SK-N-MC (cell line): ENCODE measurements around the gene SPTBN4.

Experiments
- DNase-seq: peaks from one replicate; pipeline ENCODE4 v3.0.0-alpha.2; 2011; ENCODE audit warnings: low read depth, low spot score
- H3K27ac ChIP-seq: fragments of 200-600 bp; sonication (generic); 2 replicates; pipeline ENCODE4 v1.5.1; 2016; ENCODE audit warnings: mixed run types
- H3K36me3 ChIP-seq: fragments of 200-600 bp; sonication (generic); 2 replicates; pipeline ENCODE4 v1.6.1; 2017; ENCODE audit warnings: antibody characterized with exemption, low read length, mixed read lengths; ENCODE audit not compliant: insufficient read depth
- H3K4me3 ChIP-seq: fragments of 200-600 bp; sonication (generic); 2 replicates; pipeline ENCODE4 v1.5.1; 2016
- H3K9ac ChIP-seq: fragments of 200-600 bp; sonication (generic); 2 replicates; pipeline ENCODE4 v1.8.0; 2017; ENCODE audit warnings: mixed run types, mixed read lengths; ENCODE audit not compliant: insufficient read length
- H3K9me3 ChIP-seq: fragments of 200-600 bp; sonication (generic); 2 replicates; pipeline ENCODE4 v1.6.1; 2017; ENCODE audit warnings: low read depth, mild to moderate bottlenecking, antibody characterized with exemption, low read length, moderate library complexity, mixed read lengths
- EZH2 ChIP-seq: fragments of 200-600 bp; sonication (generic); IDR thresholded peaks from one replicate; pipeline ENCODE4 v1.6.1; 2017; ENCODE audit warnings: antibody characterized with exemption
- FOXP2 ChIP-seq: optimal IDR thresholded peaks from 2 replicates; pipeline ENCODE3; 2011; ENCODE audit warnings: mild to moderate bottlenecking, moderate library complexity; ENCODE audit not compliant: insufficient read depth; ENCODE audit errors: extremely low read length, control extremely low read depth
- POLR2AphosphoS5 ChIP-seq: IDR thresholded peaks from 2 replicates; pipeline ENCODE4 v1.6.1; 2012; ENCODE audit warnings: mild to moderate bottlenecking, low read depth, low read length, borderline replicate concordance

The SPTBN4 gene

GRCh38 chr19:40466985-40467734, at the start of gene SPTBN4:
SPTBN4 (plus strand) TSS chr19:40467001; CDS start chr19:40472622, 5,621 bp downstream.
- no peaks in the 10 kb centered on the region for H3K9me3 ChIP-seq
- DNase-seq, result no peak
- H3K4me3 ChIP-seq, result peak within 1 kb of the TSS; percentile 89
- no peaks in the 10 kb centered on the region for H3K36me3 ChIP-seq
- H3K27ac ChIP-seq, result no peak within 1 kb of the TSS
- H3K9ac ChIP-seq, result no peak within 1 kb of the TSS
- TF ChIP-seq EZH2 (no peak), POLR2AphosphoS5 (no peak), FOXP2 (no peak)

- Histone ChIP-seq H3K36me3 (peaks cover 2% of the 10 kb centered on the region; the same call in 1 of the 2 replicates), H3K4me3 (no peak overlapping the region), H3K27ac (no peak overlapping the region), H3K9me3 (no peaks in the 10 kb centered on the region), H3K9ac (no peak overlapping the region)
- DNase-seq, result no peak
- TF ChIP-seq EZH2 (no peak), POLR2AphosphoS5 (no peak), FOXP2 (no peak)
Observed at GRCh38 chr19:40417643-40417981, 49.2 kb upstream of the SPTBN4 start.

GRCh38 chr19:40418040-40418439, 48.8 kb upstream of the SPTBN4 start:
- Histone ChIP-seq H3K4me3 (no peak overlapping the region), H3K27ac (peak overlapping the region; percentile 3; the same call in 1 of the 2 replicates), H3K36me3 (peaks cover 6% of the 10 kb centered on the region; the same call in 1 of the 2 replicates), H3K9me3 (no peaks in the 10 kb centered on the region), H3K9ac (no peak overlapping the region)
- no peak for DNase-seq
- TF ChIP-seq FOXP2 (no peak), EZH2 (no peak), POLR2AphosphoS5 (no peak)

GRCh38 chr19:40419066-40419612, 47.7 kb upstream of the SPTBN4 start:
- H3K36me3 ChIP-seq, result peaks cover 6% of the 10 kb centered on the region; the same call in 1 of the 2 replicates
- H3K4me3 ChIP-seq, result no peak overlapping the region
- H3K27ac ChIP-seq, result no peak overlapping the region
- no peak overlapping the region for H3K9ac ChIP-seq
- no peaks in the 10 kb centered on the region for H3K9me3 ChIP-seq
- TF ChIP-seq FOXP2, result no peak
- TF ChIP-seq POLR2AphosphoS5, result no peak
- no peak for TF ChIP-seq EZH2
- DNase-seq, result no peak

GRCh38 chr19:40419780-40420179, 47.0 kb upstream of the SPTBN4 start:
- DNase-seq, result no peak
- no peak for TF ChIP-seq EZH2
- no peak for TF ChIP-seq POLR2AphosphoS5
- TF ChIP-seq FOXP2, result no peak
- no peak overlapping the region for H3K4me3 ChIP-seq
- no peaks in the 10 kb centered on the region for H3K9me3 ChIP-seq
- H3K36me3 ChIP-seq, result peaks cover 6% of the 10 kb centered on the region; the same call in 1 of the 2 replicates
- no peak overlapping the region for H3K9ac ChIP-seq
- no peak overlapping the region for H3K27ac ChIP-seq

GRCh38 chr19:40420451-40420765, 46.4 kb upstream of the SPTBN4 start:
- H3K9ac ChIP-seq, result no peak overlapping the region
- no peak overlapping the region; the same call in 1 of the 2 replicates for H3K27ac ChIP-seq
- no peak for TF ChIP-seq EZH2
- no peak for TF ChIP-seq POLR2AphosphoS5

GRCh38 chr19:40420766-40421765, 45.7 kb upstream of the SPTBN4 start:
- Histone ChIP-seq H3K4me3 (peak overlapping the region; percentile 85), H3K9me3 (no peaks in the 10 kb centered on the region), H3K36me3 (peaks cover 6% of the 10 kb centered on the region; the same call in 1 of the 2 replicates), H3K27ac (peak overlapping the region; percentile 83), H3K9ac (peak overlapping the region; percentile 75)
- DNase-seq, result no peak
- TF ChIP-seq EZH2 (no peak), FOXP2 (no peak), POLR2AphosphoS5 (peak; percentile 85)

More at GRCh38 chr19:40420451-40420765, 46.4 kb upstream of the SPTBN4 start:
- Histone ChIP-seq H3K4me3 (peak overlapping the region; percentile 85), H3K9me3 (no peaks in the 10 kb centered on the region), H3K36me3 (peaks cover 6% of the 10 kb centered on the region; the same call in 1 of the 2 replicates)
- DNase-seq, result no peak
